Measurements from ENCODE around the gene PRKCZ.

The PRKCZ gene

DNA sequence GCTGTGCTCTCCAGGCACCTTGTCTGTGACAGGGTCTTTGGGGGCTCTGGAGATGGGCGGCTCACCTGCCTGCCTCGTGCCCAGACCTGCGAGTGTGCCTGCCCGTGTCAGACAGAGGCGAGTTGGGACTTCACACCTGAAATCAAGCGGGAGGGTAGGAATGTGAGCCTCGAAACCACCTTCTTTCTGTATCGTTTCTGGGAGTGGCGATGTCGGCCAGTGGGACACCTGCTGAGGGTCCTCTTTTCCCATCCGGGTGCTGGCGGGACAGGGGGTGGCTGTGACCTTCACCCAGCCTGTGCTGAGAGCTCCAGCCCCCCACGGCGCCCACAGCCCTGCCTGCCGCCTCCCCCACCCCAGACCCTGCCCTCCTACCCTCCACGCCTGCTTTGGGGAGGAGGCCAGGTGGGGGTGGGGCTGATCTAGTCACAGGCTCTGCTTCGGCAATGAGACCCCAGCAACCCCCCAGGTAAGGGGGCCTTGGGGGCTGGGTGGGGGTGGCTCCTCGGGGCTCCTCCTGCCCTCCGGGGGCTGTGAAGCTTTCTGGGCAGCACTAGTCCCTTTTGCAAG, 160.0 kb downstream of the PRKCZ start:
- TF ChIP-seq, protein P1, sequence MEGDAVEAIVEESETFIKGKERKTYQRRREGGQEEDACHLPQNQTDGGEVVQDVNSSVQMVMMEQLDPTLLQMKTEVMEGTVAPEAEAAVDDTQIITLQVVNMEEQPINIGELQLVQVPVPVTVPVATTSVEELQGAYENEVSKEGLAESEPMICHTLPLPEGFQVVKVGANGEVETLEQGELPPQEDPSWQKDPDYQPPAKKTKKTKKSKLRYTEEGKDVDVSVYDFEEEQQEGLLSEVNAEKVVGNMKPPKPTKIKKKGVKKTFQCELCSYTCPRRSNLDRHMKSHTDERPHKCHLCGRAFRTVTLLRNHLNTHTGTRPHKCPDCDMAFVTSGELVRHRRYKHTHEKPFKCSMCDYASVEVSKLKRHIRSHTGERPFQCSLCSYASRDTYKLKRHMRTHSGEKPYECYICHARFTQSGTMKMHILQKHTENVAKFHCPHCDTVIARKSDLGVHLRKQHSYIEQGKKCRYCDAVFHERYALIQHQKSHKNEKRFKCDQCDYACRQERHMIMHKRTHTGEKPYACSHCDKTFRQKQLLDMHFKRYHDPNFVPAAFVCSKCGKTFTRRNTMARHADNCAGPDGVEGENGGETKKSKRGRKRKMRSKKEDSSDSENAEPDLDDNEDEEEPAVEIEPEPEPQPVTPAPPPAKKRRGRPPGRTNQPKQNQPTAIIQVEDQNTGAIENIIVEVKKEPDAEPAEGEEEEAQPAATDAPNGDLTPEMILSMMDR (IDR thresholded peaks at IDR 0.05; ENCODE audit: low read length, missing control alignments) = no peak
- DNase-seq (ENCODE audit: low read depth) = no peak
- no peak overlapping the region for H3K4me3 ChIP-seq (replicated peaks; ENCODE audit: low read depth, low read length)

DNA sequence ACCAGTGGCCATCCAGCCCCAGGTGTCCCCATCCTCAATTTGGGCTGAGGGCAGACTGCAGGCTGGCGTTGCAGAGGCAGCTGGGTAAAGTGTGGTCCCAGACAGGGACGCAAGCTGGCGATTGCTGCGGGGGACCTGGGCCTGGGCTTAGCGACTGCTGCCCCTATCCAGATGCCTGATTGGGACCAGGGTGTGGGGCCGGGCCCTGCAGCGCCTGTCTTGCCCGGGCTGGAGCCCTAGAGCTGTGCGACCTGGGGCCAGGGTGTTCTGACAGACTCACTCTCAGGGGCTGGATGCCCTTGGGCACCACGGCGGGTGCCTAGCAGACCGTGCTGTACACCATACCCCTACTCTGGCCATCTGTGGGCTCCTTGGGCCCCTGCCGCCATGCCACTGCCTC, 160.6 kb downstream of the PRKCZ start:
- TF ChIP-seq, protein P1 (IDR thresholded peaks at IDR 0.05; ENCODE audit: low read length, missing control alignments) = no peak
- DNase-seq (ENCODE audit: low read depth) = no peak
- no peak overlapping the region for H3K4me3 ChIP-seq (replicated peaks; ENCODE audit: low read depth, low read length)

DNA sequence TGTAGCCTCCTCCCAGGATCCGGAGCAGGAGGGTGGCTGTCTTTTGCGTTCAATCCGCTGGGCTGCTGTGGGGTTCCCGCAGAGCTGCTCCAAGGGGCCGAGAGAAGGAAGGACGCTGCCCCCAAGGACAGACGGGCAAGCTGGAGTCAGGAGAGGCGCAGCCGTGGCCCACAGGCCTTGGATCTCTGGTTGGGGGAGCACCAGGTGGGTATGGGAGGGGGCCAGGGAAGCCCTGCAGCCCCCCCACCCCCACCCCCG, 162.0 kb downstream of the PRKCZ start:
- peak overlapping the region; percentile 30 for H3K4me3 ChIP-seq (replicated peaks; ENCODE audit: low read depth, low read length)
- DNase-seq (ENCODE audit: low read depth) = no peak
- TF ChIP-seq, protein P1 (IDR thresholded peaks at IDR 0.05; ENCODE audit: low read length, missing control alignments) = no peak

GRCh38 chr1:2212532-2213491, 162.6 kb downstream of the PRKCZ start:
- TF ChIP-seq, protein P1 (IDR thresholded peaks at IDR 0.05; ENCODE audit: low read length, missing control alignments) = peak; percentile 23
- DNase-seq (ENCODE audit: low read depth) = peak; percentile 98
- H3K4me3 ChIP-seq (replicated peaks; ENCODE audit: low read depth, low read length) = peak overlapping the region; percentile 38

GRCh38 chr1:2213576-2214505, 163.6 kb downstream of the PRKCZ start:
- no peak overlapping the region for H3K4me3 ChIP-seq (replicated peaks; ENCODE audit: low read depth, low read length)
- peak; percentile 89 for DNase-seq (ENCODE audit: low read depth)
- TF ChIP-seq, protein P1 (IDR thresholded peaks at IDR 0.05; ENCODE audit: low read length, missing control alignments) = no peak

- no peak for DNase-seq (ENCODE audit: low read depth)
- TF ChIP-seq, protein P1 (IDR thresholded peaks at IDR 0.05; ENCODE audit: low read length, missing control alignments) = no peak
- H3K4me3 ChIP-seq (replicated peaks; ENCODE audit: low read depth, low read length) = no peak overlapping the region
Observed at GRCh38 chr1:2214541-2215241, 164.5 kb downstream of the PRKCZ start.
